ENCODE results near the gene NOS1AP.
A peak's percentile ranks its signal among the peaks of the same experiment; 100 is the strongest.

The NOS1AP gene

DNA sequence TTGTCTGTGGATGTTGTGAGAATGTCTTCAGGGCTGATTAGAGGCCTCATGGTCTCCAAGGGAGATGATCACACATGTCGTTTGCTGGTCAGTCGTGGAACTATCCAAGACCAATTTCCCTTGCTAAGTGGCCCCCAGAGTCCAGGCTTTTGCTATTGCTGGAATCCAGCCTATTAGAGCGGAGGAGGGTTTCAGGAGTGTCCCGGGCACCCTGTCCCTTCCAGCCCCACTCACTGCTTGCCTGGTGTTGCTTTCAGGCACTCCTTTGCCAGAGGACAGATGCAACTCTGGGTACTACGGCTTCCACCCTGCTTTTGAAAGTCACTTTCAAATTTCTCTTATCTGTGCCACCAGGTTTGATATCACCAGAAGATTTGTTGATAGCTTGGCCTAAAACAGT, 149.1 kb downstream of the NOS1AP start:
- Mint-ChIP-seq H3K27ac (peak overlapping the region; percentile 42 to 92 (median 79)), H3K4me3 (peak overlapping the region in 1 of 3 experiments; percentile 18), H3K27me3 (ENCODE audit: low read depth) (peaks cover 8% of the 10 kb centered on the region), H3K9me3 (no peaks in the 10 kb centered on the region), H3K36me3 (ENCODE audit: low read depth) (no peaks in the 10 kb centered on the region), H3K4me1 (peaks cover 66% of the 10 kb centered on the region)
- TF ChIP-seq, protein P1, sequence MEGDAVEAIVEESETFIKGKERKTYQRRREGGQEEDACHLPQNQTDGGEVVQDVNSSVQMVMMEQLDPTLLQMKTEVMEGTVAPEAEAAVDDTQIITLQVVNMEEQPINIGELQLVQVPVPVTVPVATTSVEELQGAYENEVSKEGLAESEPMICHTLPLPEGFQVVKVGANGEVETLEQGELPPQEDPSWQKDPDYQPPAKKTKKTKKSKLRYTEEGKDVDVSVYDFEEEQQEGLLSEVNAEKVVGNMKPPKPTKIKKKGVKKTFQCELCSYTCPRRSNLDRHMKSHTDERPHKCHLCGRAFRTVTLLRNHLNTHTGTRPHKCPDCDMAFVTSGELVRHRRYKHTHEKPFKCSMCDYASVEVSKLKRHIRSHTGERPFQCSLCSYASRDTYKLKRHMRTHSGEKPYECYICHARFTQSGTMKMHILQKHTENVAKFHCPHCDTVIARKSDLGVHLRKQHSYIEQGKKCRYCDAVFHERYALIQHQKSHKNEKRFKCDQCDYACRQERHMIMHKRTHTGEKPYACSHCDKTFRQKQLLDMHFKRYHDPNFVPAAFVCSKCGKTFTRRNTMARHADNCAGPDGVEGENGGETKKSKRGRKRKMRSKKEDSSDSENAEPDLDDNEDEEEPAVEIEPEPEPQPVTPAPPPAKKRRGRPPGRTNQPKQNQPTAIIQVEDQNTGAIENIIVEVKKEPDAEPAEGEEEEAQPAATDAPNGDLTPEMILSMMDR (IDR thresholded peaks at IDR 0.05; ENCODE audit: unreplicated experiment in 3 of 3), result no peak

DNA sequence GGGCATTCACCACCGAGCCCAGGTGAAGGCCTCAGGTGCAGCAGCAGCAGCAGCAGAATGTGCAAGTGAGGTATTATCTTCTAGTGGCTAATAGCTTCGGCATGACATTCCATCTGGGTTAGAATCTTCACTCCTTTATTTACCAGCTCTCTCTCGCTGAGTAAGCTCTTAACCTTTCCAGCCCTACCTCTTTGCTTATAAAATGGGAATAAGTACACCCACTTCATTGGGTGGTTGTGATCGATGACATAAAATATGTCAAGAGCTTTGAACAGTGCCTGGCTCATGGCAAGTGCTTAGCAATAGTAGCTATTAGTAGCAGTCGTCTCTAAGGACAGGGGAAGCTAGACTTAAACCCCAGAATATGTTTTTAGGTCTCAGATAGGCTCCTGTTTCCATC, 149.5 kb downstream of the NOS1AP start:
- Mint-ChIP-seq H3K4me3 (peak overlapping the region in 1 of 3 experiments; percentile 18), H3K27me3 (ENCODE audit: low read depth) (peaks cover 8% of the 10 kb centered on the region), H3K9me3 (no peaks in the 10 kb centered on the region), H3K27ac (peak overlapping the region; percentile 42 to 92 (median 79)), H3K4me1 (peaks cover 62% of the 10 kb centered on the region), H3K36me3 (ENCODE audit: low read depth) (no peaks in the 10 kb centered on the region)
- TF ChIP-seq, protein P1 (IDR thresholded peaks at IDR 0.05; ENCODE audit: unreplicated experiment in 3 of 3), result no peak

DNA sequence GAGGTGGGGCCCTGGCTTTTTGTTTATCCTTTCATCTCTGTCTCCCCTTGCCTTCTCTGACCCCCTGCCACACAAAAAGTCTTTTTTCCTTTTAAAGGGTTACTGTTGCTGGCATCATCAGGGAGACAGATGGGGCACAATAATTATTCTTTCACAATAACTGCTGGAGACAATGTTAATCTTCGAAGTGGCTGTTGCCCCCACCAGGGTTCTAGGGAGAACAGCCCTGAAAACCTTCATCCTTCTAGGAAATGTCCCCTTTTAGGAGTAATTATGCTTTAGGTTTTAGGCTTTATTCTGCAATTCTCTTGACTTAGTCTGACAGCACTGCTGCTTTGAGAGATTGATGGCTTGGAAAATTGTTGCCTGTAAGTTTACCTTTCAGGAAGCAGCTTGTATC, 150.0 kb downstream of the NOS1AP start:
- H3K4me3 Mint-ChIP-seq, result no peak overlapping the region

DNA sequence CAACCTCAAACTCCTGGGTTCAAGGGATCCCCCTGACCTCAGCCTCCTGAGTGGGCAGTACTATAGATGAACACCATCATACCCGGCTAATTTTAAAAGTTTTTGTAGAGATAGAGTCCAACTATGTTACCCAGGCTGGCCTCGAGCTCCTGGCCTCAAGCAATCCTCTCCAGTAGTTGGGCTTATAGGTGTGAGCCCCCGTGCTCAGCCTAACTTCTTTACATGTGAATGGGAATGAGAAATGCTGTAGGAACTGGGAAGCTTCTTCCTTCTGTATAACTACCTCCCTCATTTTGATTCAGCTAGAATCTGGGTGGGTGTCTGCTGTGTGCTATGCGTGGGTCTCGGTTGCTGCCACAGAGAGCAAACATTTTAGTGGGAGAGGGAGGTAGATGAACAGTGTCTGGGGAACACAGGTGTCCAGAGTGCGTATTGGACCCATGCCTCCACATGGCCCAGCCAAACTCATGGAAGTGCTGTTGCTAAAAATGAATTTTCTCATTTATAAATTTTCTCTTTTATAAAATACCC, 150.6 kb downstream of the NOS1AP start:
- TF ChIP-seq, protein P1 (IDR thresholded peaks at IDR 0.05; ENCODE audit: unreplicated experiment in 3 of 3), result no peak
- peak overlapping the region; percentile 42 to 92 (median 79) for H3K27ac Mint-ChIP-seq
- H3K9me3 Mint-ChIP-seq, result no peaks in the 10 kb centered on the region
- H3K4me1 Mint-ChIP-seq, result peaks cover 58% of the 10 kb centered on the region
- H3K27me3 Mint-ChIP-seq (ENCODE audit: low read depth), result peaks cover 8% of the 10 kb centered on the region
- H3K36me3 Mint-ChIP-seq (ENCODE audit: low read depth), result no peaks in the 10 kb centered on the region
- H3K4me3 Mint-ChIP-seq, result peak overlapping the region in 1 of 3 experiments; percentile 22

More for the DNA sequence above, 150.0 kb downstream of the NOS1AP start:
- H3K27me3 Mint-ChIP-seq (ENCODE audit: low read depth), result peaks cover 8% of the 10 kb centered on the region
- no peaks in the 10 kb centered on the region for H3K9me3 Mint-ChIP-seq
- H3K36me3 Mint-ChIP-seq (ENCODE audit: low read depth), result no peaks in the 10 kb centered on the region
- peak overlapping the region; percentile 42 to 92 (median 79) for H3K27ac Mint-ChIP-seq
- peaks cover 58% of the 10 kb centered on the region for H3K4me1 Mint-ChIP-seq
- TF ChIP-seq, protein P1 (IDR thresholded peaks at IDR 0.05; ENCODE audit: unreplicated experiment in 3 of 3), result no peak

DNA sequence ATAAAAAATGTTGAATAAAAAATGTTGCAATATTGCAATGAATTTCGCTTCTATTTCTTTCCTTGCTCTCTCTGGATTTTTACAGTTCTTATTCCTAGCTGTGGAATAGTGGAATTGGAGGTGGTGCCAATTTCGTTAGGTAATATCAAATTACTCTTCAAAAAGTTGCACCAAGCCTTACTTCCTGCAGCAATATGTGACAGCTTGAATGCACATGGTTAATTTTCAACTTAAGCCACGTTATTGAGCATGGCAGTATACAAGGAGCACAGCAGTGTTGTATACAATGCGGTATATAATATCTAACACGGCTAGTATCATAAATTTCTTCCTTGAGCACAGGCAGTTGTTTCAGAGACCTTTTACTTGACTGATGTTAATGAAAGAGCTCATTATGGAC, 152.5 kb downstream of the NOS1AP start:
- Mint-ChIP-seq H3K27ac (peak overlapping the region; percentile 39 to 53 (median 40)), H3K4me3 (no peak overlapping the region), H3K4me1 (peaks cover 46% of the 10 kb centered on the region)

More for the DNA sequence above, 152.5 kb downstream of the NOS1AP start:
- Mint-ChIP-seq H3K9me3 (no peaks in the 10 kb centered on the region), H3K36me3 (ENCODE audit: low read depth) (no peaks in the 10 kb centered on the region), H3K27me3 (ENCODE audit: low read depth) (peaks cover 8% of the 10 kb centered on the region)
- TF ChIP-seq, protein P1 (IDR thresholded peaks at IDR 0.05; ENCODE audit: unreplicated experiment in 3 of 3), result no peak

Data from nephron (organoid).